ENCODE measurements around the gene RAB36. TPM values are rescaled to one million over a fixed set of nuclear protein-coding genes. Genes with fewer than 3 reads are reported as not detected.

RAB36 gene
- total and polyA plus RNA-seq, 3 experiments from 2014 or later = 0.93 to 1.5 (median 1.5) TPM

DNA sequence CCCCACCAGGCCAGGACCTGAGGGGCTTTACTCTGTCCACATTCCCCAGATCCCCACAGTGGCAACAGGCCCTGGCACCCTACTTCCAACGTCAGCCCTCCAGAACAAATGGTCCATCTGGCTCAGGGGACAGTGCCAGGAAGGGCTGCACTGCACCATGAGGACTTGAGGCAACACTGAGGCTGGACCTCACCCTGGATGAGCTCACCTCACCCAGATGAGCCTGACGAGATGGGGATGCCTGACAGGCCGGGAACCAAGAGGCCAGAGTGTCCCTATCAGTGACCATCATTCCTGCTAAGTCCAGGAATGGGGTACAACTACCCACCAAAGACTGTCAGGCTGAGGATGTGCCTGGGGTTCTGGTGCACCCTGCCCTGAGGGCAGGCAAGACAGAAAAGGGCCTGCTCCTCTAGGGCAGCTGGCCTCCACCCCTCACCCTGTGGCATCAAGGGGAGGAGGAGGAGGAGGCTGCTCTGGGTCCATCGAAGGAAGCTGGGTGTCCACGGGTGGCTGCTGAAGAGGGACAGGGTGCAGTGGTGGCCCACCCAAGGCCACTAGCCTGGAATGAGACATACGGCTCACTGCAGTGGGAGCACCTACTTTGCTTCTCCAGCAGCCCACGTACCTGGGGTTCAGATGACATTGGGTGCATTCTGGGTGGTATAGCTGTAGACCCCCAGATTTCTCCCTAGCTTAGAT lies 18.1 kb upstream of the RAB36 start:
- Histone ChIP-seq H3K27me3 (ENCODE audit: insufficient read depth, low read length, poor library complexity, severe bottlenecking) (peaks cover 16% of the 10 kb centered on the region), H3K4me3 (ENCODE audit: low read length) (no peak overlapping the region), H3K9me3 (ENCODE audit: low read length) (no peaks in the 10 kb centered on the region), H3K36me3 (ENCODE audit: insufficient read depth, low read length) (no peaks in the 10 kb centered on the region), H3K27ac (ENCODE audit: low read depth, low read length) (no peak overlapping the region), H3K4me1 (ENCODE audit: insufficient read depth, low read length) (no peaks in the 10 kb centered on the region)
- no peak for DNase-seq
- POLR2A ChIA-PET = no interaction called here
- no peaks in the 10 kb centered on the region for H3K27me3 Mint-ChIP-seq
- no peak overlapping the region for H3K4me3 Mint-ChIP-seq
- no peaks in the 10 kb centered on the region for H3K36me3 Mint-ChIP-seq
- peak overlapping the region in 1 of 8 donors; percentile 56 for H3K27ac Mint-ChIP-seq
- peaks cover 3 to 6% (median 5%) of the 10 kb centered on the region in 3 donors for H3K4me1 Mint-ChIP-seq
- H3K9me3 Mint-ChIP-seq = no peaks in the 10 kb centered on the region
- CTCF ChIA-PET = interaction anchor here (0.9 to 7.1 kb wide), 11 partner anchors 7 to 169 kb away, joined by 3 to 106 read pairs (median 3); no protein-coding TSS in a partner anchor

DNA sequence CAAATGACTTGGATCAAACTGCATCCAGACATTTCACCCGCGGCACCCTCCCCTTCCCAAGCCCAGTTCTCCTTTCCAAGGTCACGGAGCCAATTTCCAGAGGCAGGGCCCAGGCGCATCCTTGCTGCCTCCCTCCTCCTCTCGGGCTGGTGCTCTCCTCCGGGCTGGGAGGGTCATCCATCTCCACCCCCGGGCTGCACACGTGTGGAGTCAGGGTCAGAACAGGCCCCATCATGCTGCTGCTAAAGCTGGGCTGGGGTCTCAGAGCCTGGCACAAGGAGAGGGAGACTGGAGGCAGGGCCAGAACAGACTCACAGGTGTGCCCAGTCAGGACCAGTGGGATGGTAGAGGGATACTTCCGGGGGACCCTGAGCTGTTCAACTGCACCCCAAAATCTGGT lies 17.5 kb upstream of the RAB36 start:
- H3K27me3 Mint-ChIP-seq = no peaks in the 10 kb centered on the region
- H3K27ac Mint-ChIP-seq = no peak overlapping the region
- Histone ChIP-seq H3K36me3 (ENCODE audit: insufficient read depth, low read length) (no peaks in the 10 kb centered on the region), H3K4me3 (ENCODE audit: low read length) (no peak overlapping the region), H3K27ac (ENCODE audit: low read depth, low read length) (no peak overlapping the region), H3K4me1 (ENCODE audit: insufficient read depth, low read length) (no peaks in the 10 kb centered on the region), H3K27me3 (ENCODE audit: insufficient read depth, low read length, poor library complexity, severe bottlenecking) (peaks cover 18% of the 10 kb centered on the region), H3K9me3 (ENCODE audit: low read length) (no peaks in the 10 kb centered on the region)
- ChIA-PET CTCF (interaction anchor here (0.8 to 7.1 kb wide), 14 partner anchors 8 to 244 kb away, joined by 3 to 106 read pairs (median 3); no protein-coding TSS in a partner anchor), POLR2A (no interaction called here)
- DNase-seq = no peak
- no peaks in the 10 kb centered on the region for H3K36me3 Mint-ChIP-seq
- no peak overlapping the region for H3K4me3 Mint-ChIP-seq
- H3K4me1 Mint-ChIP-seq = peaks cover 3 to 6% (median 5%) of the 10 kb centered on the region in 3 donors
- H3K9me3 Mint-ChIP-seq = no peaks in the 10 kb centered on the region

DNA sequence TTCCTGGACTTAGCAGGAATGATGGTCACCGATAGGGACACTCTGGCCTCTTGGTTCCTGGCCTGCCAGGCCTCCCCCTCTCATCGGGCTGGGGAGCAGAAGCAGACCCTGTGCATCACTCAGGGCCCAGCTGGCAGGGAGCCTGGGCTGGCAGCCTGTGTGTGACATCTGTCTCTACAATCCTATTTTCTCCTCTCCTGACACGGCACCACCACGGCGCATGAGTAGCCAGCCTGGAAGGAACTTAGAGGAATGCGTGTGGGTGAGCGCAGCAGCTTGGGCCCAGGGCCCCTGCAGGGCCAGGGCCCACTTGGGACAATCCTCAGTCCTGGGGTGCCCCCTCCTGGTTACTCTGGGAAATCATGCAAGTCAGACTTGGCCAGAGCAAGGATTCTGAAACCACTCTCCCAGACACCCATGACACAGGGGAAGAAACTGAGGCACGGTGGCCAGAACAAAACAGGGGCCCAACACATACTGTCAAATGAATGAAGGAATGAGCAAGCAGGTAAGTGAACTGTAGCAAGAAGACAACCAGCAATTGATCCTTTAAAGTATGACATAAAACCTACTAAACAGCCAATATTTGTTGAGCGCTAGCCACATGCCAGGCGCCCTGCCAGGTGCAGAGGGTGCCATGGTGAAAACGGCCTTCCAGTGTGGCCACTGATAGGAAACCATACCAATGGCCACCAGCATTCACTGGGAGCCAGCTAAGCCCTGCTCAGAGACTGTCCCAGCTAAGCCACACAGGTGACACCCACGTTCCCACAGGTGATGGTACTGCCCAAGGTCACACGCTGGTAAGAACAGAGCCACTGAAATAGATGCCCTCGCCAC lies 16.8 kb upstream of the RAB36 start:
- ChIA-PET CTCF (interaction anchor here (0.8 to 7.1 kb wide), 11 partner anchors 9 to 245 kb away, joined by 3 to 106 read pairs (median 3); no protein-coding TSS in a partner anchor), POLR2A (no interaction called here)
- Histone ChIP-seq H3K4me3 (ENCODE audit: low read length) (no peak overlapping the region), H3K27ac (ENCODE audit: low read depth, low read length) (no peak overlapping the region), H3K9me3 (ENCODE audit: low read length) (no peaks in the 10 kb centered on the region), H3K4me1 (ENCODE audit: insufficient read depth, low read length) (no peaks in the 10 kb centered on the region), H3K27me3 (ENCODE audit: insufficient read depth, low read length, poor library complexity, severe bottlenecking) (peaks cover 15% of the 10 kb centered on the region), H3K36me3 (ENCODE audit: insufficient read depth, low read length) (no peaks in the 10 kb centered on the region)
- Mint-ChIP-seq H3K4me3 (no peak overlapping the region), H3K27ac (peak overlapping the region in 5 of 8 donors; percentile 10 to 83 (median 70)), H3K4me1 (peaks cover 3 to 8% (median 5%) of the 10 kb centered on the region in 3 donors), H3K36me3 (no peaks in the 10 kb centered on the region), H3K9me3 (no peaks in the 10 kb centered on the region), H3K27me3 (no peaks in the 10 kb centered on the region)
- peak; percentile 56 to 80 (median 62) for DNase-seq

DNA sequence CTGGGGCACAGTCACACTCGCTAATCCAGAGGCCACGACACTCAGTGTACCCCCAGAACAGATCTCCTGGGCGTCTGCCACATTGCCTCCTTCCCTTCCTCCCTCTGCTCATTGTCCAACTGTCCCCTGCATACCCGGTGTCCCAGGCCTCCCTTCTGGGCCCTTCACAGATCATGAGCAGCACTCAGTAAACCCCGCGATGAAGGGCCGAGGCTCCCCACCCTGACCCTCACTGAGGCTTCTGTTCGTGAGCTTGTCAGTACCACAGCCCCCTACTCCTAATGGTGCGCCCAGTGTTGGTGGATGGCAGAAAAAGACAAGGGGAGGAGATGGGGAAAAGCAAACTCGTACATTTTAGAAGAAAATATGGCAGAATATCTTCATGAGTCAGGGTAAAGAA lies 16.1 kb upstream of the RAB36 start:
- DNase-seq = no peak
- Histone ChIP-seq H3K4me1 (ENCODE audit: insufficient read depth, low read length) (no peaks in the 10 kb centered on the region), H3K4me3 (ENCODE audit: low read length) (no peak overlapping the region), H3K36me3 (ENCODE audit: insufficient read depth, low read length) (no peaks in the 10 kb centered on the region), H3K27me3 (ENCODE audit: insufficient read depth, low read length, poor library complexity, severe bottlenecking) (peaks cover 15% of the 10 kb centered on the region), H3K27ac (ENCODE audit: low read depth, low read length) (no peak overlapping the region), H3K9me3 (ENCODE audit: low read length) (no peaks in the 10 kb centered on the region)
- ChIA-PET CTCF (interaction anchor here (2.0 to 7.1 kb wide), 3 partner anchors 9 to 171 kb away, joined by 4 to 106 read pairs (median 8); no protein-coding TSS in a partner anchor), POLR2A (no interaction called here)
- Mint-ChIP-seq H3K4me1 (peaks cover 5 to 8% (median 6%) of the 10 kb centered on the region in 3 donors), H3K4me3 (no peak overlapping the region), H3K27me3 (no peaks in the 10 kb centered on the region), H3K9me3 (no peaks in the 10 kb centered on the region), H3K36me3 (no peaks in the 10 kb centered on the region), H3K27ac (peak overlapping the region in 1 of 8 donors; percentile 63)

DNA sequence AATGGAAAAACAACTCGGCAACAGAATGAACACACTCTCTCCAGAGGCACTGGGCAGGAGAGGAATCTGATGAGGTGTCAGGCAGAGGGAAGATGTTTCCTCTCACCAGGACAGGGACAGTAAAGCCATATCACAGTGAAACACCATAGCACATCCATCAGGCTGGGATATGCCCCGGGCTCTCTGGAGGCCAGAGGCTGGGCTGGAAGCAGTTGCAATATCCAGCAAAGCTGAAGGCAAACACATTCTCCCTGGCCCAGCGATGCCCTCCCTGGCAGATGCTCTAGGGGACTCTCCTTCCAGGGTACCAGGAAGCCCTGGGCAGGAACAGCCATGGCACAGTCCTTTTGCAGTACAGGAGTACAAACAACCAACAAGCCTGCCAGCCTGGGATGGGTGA lies 14.6 kb upstream of the RAB36 start:
- Mint-ChIP-seq H3K27me3 (no peaks in the 10 kb centered on the region), H3K27ac (peak overlapping the region in 1 of 8 donors; percentile 95), H3K9me3 (no peaks in the 10 kb centered on the region), H3K4me3 (no peak overlapping the region), H3K4me1 (peaks cover 5 to 12% (median 9%) of the 10 kb centered on the region in 3 donors), H3K36me3 (no peaks in the 10 kb centered on the region)
- H3K4me3 ChIP-seq (ENCODE audit: low read length) = no peak overlapping the region
- H3K27ac ChIP-seq (ENCODE audit: low read depth, low read length) = no peak overlapping the region
- H3K36me3 ChIP-seq (ENCODE audit: insufficient read depth, low read length) = no peaks in the 10 kb centered on the region
- peaks cover 15% of the 10 kb centered on the region for H3K27me3 ChIP-seq (ENCODE audit: insufficient read depth, low read length, poor library complexity, severe bottlenecking)
- H3K4me1 ChIP-seq (ENCODE audit: insufficient read depth, low read length) = no peaks in the 10 kb centered on the region
- DNase-seq = no peak
- no peaks in the 10 kb centered on the region for H3K9me3 ChIP-seq (ENCODE audit: low read length)
- POLR2A ChIA-PET = no interaction called here
- CTCF ChIA-PET = interaction anchor here (2.2 kb wide), 1 partner anchor 170 kb away, joined by 14 read pairs; no protein-coding TSS in a partner anchor

DNA sequence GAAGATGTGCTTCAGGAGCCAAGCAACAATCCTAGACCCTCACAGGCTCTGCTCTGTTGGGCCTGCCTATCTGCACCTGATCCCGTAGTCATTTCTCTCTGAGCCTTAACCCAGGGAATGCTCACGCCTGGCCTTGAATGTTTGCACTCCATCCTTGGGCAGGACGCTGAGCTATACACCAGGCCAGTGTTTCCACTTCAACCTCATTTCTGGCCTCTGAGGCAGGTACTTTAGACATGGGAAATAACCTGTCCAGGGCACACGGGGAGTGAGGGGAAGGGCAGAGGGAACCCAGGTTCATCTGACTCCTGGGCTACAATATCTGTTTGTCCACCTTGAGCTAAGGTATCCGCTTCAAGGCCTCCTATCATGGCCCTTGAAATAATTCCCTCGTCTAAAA lies 13.3 kb upstream of the RAB36 start:
- peak overlapping the region in 1 of 8 donors; percentile 54 for H3K27ac Mint-ChIP-seq
- POLR2A ChIA-PET = interaction anchor here (0.6 kb wide), 1 partner anchor 145 kb away, joined by 6 read pairs; no protein-coding TSS in a partner anchor

DNA sequence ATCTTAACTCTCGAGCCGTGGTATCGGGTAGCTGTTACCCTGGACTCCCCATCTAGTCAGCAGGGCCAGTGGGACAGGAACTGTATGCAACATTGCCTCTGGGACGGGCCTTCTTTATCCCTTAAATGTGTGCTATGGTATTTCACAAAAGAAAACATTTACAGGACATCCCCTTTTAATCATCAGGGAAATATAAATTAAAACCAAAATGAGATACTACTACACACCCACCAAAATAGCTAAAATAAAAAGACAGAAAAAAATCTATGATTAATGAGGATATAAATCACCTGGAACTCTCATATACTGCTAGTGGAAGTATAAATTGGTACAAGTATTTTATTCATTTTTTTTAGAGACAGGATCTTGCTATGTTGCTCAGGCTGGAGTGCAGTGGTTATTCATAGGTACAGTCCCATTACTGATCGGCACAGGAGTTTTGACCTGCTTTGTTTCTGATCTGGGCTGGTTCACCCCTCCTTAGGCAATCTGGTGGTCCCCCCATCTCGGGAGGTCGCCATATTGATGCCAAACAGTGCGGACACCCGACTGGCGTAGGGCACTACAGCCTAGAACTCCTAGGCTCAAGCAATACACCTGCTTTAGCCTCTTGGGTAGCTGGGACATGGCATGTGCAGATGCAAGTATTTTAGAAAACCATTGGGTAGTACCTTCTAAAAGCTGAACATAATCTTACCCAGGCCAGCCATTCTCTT lies 12.7 kb upstream of the RAB36 start:
- H3K36me3 ChIP-seq (ENCODE audit: insufficient read depth, low read length) = no peaks in the 10 kb centered on the region
- Mint-ChIP-seq H3K4me1 (peaks cover 17 to 30% (median 26%) of the 10 kb centered on the region in 3 donors), H3K4me3 (no peak overlapping the region), H3K36me3 (no peaks in the 10 kb centered on the region), H3K27ac (peak overlapping the region in 1 of 8 donors; percentile 54), H3K9me3 (no peaks in the 10 kb centered on the region), H3K27me3 (no peaks in the 10 kb centered on the region)
- no peak overlapping the region for H3K27ac ChIP-seq (ENCODE audit: low read depth, low read length)
- H3K27me3 ChIP-seq (ENCODE audit: insufficient read depth, low read length, poor library complexity, severe bottlenecking) = peaks cover 15% of the 10 kb centered on the region
- H3K9me3 ChIP-seq (ENCODE audit: low read length) = no peaks in the 10 kb centered on the region
- CTCF ChIA-PET = interaction anchor here (0.9 to 2.2 kb wide), 6 partner anchors 9 to 177 kb away, joined by 3 to 14 read pairs (median 5); partner anchors contain the start of gene RSPH14
- POLR2A ChIA-PET = interaction anchor here (0.6 kb wide), 1 partner anchor 144 kb away, joined by 6 read pairs; no protein-coding TSS in a partner anchor
- no peak for DNase-seq
- H3K4me3 ChIP-seq (ENCODE audit: low read length) = no peak overlapping the region
- peaks cover 17% of the 10 kb centered on the region for H3K4me1 ChIP-seq (ENCODE audit: insufficient read depth, low read length)

More for the DNA sequence above, 13.3 kb upstream of the RAB36 start:
- Histone ChIP-seq H3K27ac (ENCODE audit: low read depth, low read length) (no peak overlapping the region), H3K4me1 (ENCODE audit: insufficient read depth, low read length) (peaks cover 11% of the 10 kb centered on the region), H3K27me3 (ENCODE audit: insufficient read depth, low read length, poor library complexity, severe bottlenecking) (peaks cover 15% of the 10 kb centered on the region), H3K36me3 (ENCODE audit: insufficient read depth, low read length) (no peaks in the 10 kb centered on the region), H3K9me3 (ENCODE audit: low read length) (no peaks in the 10 kb centered on the region), H3K4me3 (ENCODE audit: low read length) (no peak overlapping the region)
- CTCF ChIA-PET = interaction anchor here (0.9 to 2.2 kb wide), 6 partner anchors 9 to 177 kb away, joined by 3 to 14 read pairs (median 5); partner anchors contain the start of gene RSPH14
- no peaks in the 10 kb centered on the region for H3K36me3 Mint-ChIP-seq
- DNase-seq = no peak
- H3K4me3 Mint-ChIP-seq = no peak overlapping the region
- peaks cover 11 to 24% (median 20%) of the 10 kb centered on the region in 3 donors for H3K4me1 Mint-ChIP-seq
- H3K9me3 Mint-ChIP-seq = no peaks in the 10 kb centered on the region
- no peaks in the 10 kb centered on the region for H3K27me3 Mint-ChIP-seq
